Neuron (in vitro differentiated cells): Measurements from ENCODE around the gene PITPNC1.
"Not testable (repeated sequence)": the region's sequence is repeated elsewhere in the genome, so short reads cannot be mapped to it uniquely, and the experiment has no call there.

Experiments used
- H2AFZ ChIP-seq: one replicate; pipeline ENCODE4 v1.6.1; 2013; ENCODE audit warnings: low read depth, mild to moderate bottlenecking, inconsistent platforms, low read length, moderate library complexity
- H3K27me3 ChIP-seq: one replicate; pipeline ENCODE4 v1.6.1; 2013; ENCODE audit warnings: low read length; ENCODE audit not compliant: insufficient read depth
- H3K36me3 ChIP-seq: one replicate; pipeline ENCODE4 v1.6.1; 2013; ENCODE audit warnings: low read length; ENCODE audit not compliant: insufficient read depth
- H3K4me1 ChIP-seq: one replicate; pipeline ENCODE4 v1.6.1; 2013; ENCODE audit warnings: low read length; ENCODE audit not compliant: insufficient read depth
- H3K4me3 ChIP-seq: 2 replicates; pipeline ENCODE4 v1.5.1; 2013; ENCODE audit warnings: mild to moderate bottlenecking, low read length, moderate library complexity
- H3K9me3 ChIP-seq: one replicate; pipeline ENCODE4 v1.6.1; 2013; ENCODE audit warnings: low read length

The PITPNC1 gene

GRCh38 chr17:67415291-67415690 lies 38.2 kb downstream of the PITPNC1 start:
- no peaks in the 10 kb centered on the region for H3K4me1 ChIP-seq
- no peak overlapping the region for H2AFZ ChIP-seq
- no peak overlapping the region for H3K4me3 ChIP-seq
- H3K27me3 ChIP-seq: no peaks in the 10 kb centered on the region
- no peaks in the 10 kb centered on the region for H3K9me3 ChIP-seq
- no peaks in the 10 kb centered on the region for H3K36me3 ChIP-seq

GRCh38 chr17:67417507-67417906 lies 40.4 kb downstream of the PITPNC1 start:
- Histone ChIP-seq H3K4me3 (no peak overlapping the region), H3K27me3 (no peaks in the 10 kb centered on the region), H3K9me3 (no peaks in the 10 kb centered on the region), H3K36me3 (no peaks in the 10 kb centered on the region), H2AFZ (no peak overlapping the region), H3K4me1 (no peaks in the 10 kb centered on the region)

- H3K4me3 ChIP-seq: no peak overlapping the region
- H3K4me1 ChIP-seq: no peaks in the 10 kb centered on the region
- H2AFZ ChIP-seq: no peak overlapping the region
- no peaks in the 10 kb centered on the region for H3K9me3 ChIP-seq
- no peaks in the 10 kb centered on the region for H3K27me3 ChIP-seq
- no peaks in the 10 kb centered on the region for H3K36me3 ChIP-seq
These were observed 43.9 kb downstream of the PITPNC1 start for GRCh38 chr17:67420994-67421393.

GRCh38 chr17:67421869-67422273 lies 44.8 kb downstream of the PITPNC1 start:
- Histone ChIP-seq H3K4me1 (no peaks in the 10 kb centered on the region), H3K36me3 (no peaks in the 10 kb centered on the region), H2AFZ (no peak overlapping the region), H3K9me3 (no peaks in the 10 kb centered on the region), H3K4me3 (no peak overlapping the region), H3K27me3 (no peaks in the 10 kb centered on the region)

GRCh38 chr17:67422296-67422695 lies 45.2 kb downstream of the PITPNC1 start:
- H3K36me3 ChIP-seq, H3K4me3 ChIP-seq, H3K27me3 ChIP-seq, H3K9me3 ChIP-seq, H3K4me1 ChIP-seq, H2AFZ ChIP-seq: not testable (repeated sequence)

- Histone ChIP-seq H3K36me3 (no peaks in the 10 kb centered on the region), H3K27me3 (no peaks in the 10 kb centered on the region), H3K4me3 (no peak overlapping the region), H3K4me1 (no peaks in the 10 kb centered on the region), H2AFZ (no peak overlapping the region), H3K9me3 (no peaks in the 10 kb centered on the region)
These were observed 45.8 kb downstream of the PITPNC1 start for GRCh38 chr17:67422897-67423296.

- Histone ChIP-seq H3K27me3 (no peaks in the 10 kb centered on the region), H2AFZ (no peak overlapping the region), H3K4me1 (no peaks in the 10 kb centered on the region), H3K36me3 (no peaks in the 10 kb centered on the region), H3K4me3 (no peak overlapping the region), H3K9me3 (no peaks in the 10 kb centered on the region)
These were observed 48.6 kb downstream of the PITPNC1 start for GRCh38 chr17:67425571-67426160.

- no peaks in the 10 kb centered on the region for H3K9me3 ChIP-seq
- no peak overlapping the region for H2AFZ ChIP-seq
- no peaks in the 10 kb centered on the region for H3K36me3 ChIP-seq
- peaks cover 5% of the 10 kb centered on the region for H3K4me1 ChIP-seq
- no peaks in the 10 kb centered on the region for H3K27me3 ChIP-seq
- no peak overlapping the region for H3K4me3 ChIP-seq
These were observed 50.3 kb downstream of the PITPNC1 start for GRCh38 chr17:67427424-67427823.

GRCh38 chr17:67430515-67430914 lies 53.4 kb downstream of the PITPNC1 start:
- not testable (repeated sequence) for H3K9me3 ChIP-seq, H3K36me3 ChIP-seq, H3K4me3 ChIP-seq, H2AFZ ChIP-seq, H3K4me1 ChIP-seq, H3K27me3 ChIP-seq

GRCh38 chr17:67431249-67432015 lies 54.4 kb downstream of the PITPNC1 start:
- H3K27me3 ChIP-seq: no peaks in the 10 kb centered on the region
- no peaks in the 10 kb centered on the region for H3K9me3 ChIP-seq
- no peaks in the 10 kb centered on the region for H3K36me3 ChIP-seq
- H3K4me3 ChIP-seq: no peak overlapping the region
- peaks cover 5% of the 10 kb centered on the region for H3K4me1 ChIP-seq
- no peak overlapping the region for H2AFZ ChIP-seq

- H2AFZ ChIP-seq: no peak overlapping the region
- H3K36me3 ChIP-seq: no peaks in the 10 kb centered on the region
- H3K4me1 ChIP-seq: peaks cover 5% of the 10 kb centered on the region
- no peaks in the 10 kb centered on the region for H3K27me3 ChIP-seq
- H3K4me3 ChIP-seq: no peak overlapping the region
- H3K9me3 ChIP-seq: no peaks in the 10 kb centered on the region
These were observed 56.3 kb downstream of the PITPNC1 start for GRCh38 chr17:67433248-67433924.

- no peaks in the 10 kb centered on the region for H3K36me3 ChIP-seq
- H3K27me3 ChIP-seq: no peaks in the 10 kb centered on the region
- H3K4me3 ChIP-seq: no peak overlapping the region
- H3K4me1 ChIP-seq: peaks cover 5% of the 10 kb centered on the region
- no peaks in the 10 kb centered on the region for H3K9me3 ChIP-seq
- no peak overlapping the region for H2AFZ ChIP-seq
These were observed 57.0 kb downstream of the PITPNC1 start for GRCh38 chr17:67434061-67434525.

GRCh38 chr17:67435122-67435521 lies 58.0 kb downstream of the PITPNC1 start:
- Histone ChIP-seq H3K9me3 (no peaks in the 10 kb centered on the region), H2AFZ (no peak overlapping the region), H3K4me3 (no peak overlapping the region), H3K4me1 (peaks cover 5% of the 10 kb centered on the region), H3K36me3 (no peaks in the 10 kb centered on the region), H3K27me3 (no peaks in the 10 kb centered on the region)
